Ovary (tissue), 9 donors: Measurements from ENCODE around the gene HTRA2. TPM values are rescaled to one million over a fixed set of nuclear protein-coding genes. Genes with fewer than 3 reads are reported as not detected.

ENCODE experiments used
- DNase-seq, 5 donors: peaks; one replicate each; pipeline ENCODE4 v3.0.0-alpha.2; 2019 to 2020
- H3K27ac ChIP-seq, 2 donors: fragments of 200-600 bp; one replicate each; pipeline versions ENCODE4 v1.5.1 to v1.8.0; 2019 to 2022
- H3K27me3 ChIP-seq: fragments of 200-600 bp; one replicate; pipeline ENCODE4 v1.8.0; 2022
- H3K36me3 ChIP-seq: fragments of 200-600 bp; sonication (generic); one replicate; pipeline ENCODE4 v1.5.1; 2019
- H3K4me1 ChIP-seq: one replicate; pipeline ENCODE4 v1.8.1; 2013; ENCODE audit warnings: mild to moderate bottlenecking, moderate library complexity; ENCODE audit not compliant: insufficient read depth
- H3K4me3 ChIP-seq: fragments of 200-600 bp; sonication (generic); one replicate; pipeline ENCODE4 v1.5.1; 2017
- H3K9me3 ChIP-seq, 2 donors: fragments of 200-600 bp in 1 of 2; sonication (generic) in 1 of 2; one replicate each; pipeline versions ENCODE4 v1.5.1 to v1.8.1; 2013 to 2019; ENCODE audit warnings: mild to moderate bottlenecking in 1 of 2, moderate library complexity in 1 of 2
- CTCF ChIP-seq, 3 donors: fragments of 450-650 bp in 2 of 3; fragments of 200-600 bp in 1 of 3; IDR thresholded peaks; one replicate each; pipeline versions ENCODE4 v1.5.1 to v1.8.0; 2016 to 2022; ENCODE audit warnings: antibody characterized with exemption in 3 of 3, mild to moderate bottlenecking in 1 of 3
- EP300 ChIP-seq: sonication (generic); formaldehyde crosslinking; IDR thresholded peaks from one replicate; pipeline ENCODE4 v1.6.1; 2017; ENCODE audit warnings: antibody characterized with exemption
- POLR2A ChIP-seq: fragments of 450-650 bp; IDR thresholded peaks from one replicate; pipeline ENCODE4 v1.6.1; 2017; ENCODE audit warnings: antibody characterized with exemption, mild to moderate bottlenecking, moderate library complexity
- WGBS, 3 donors: extraction: QIAGEN DNeasy Blood & Tissue Kit in 1 of 3; methylation state at CpG; one replicate each; pipeline versions ENCODE4 v1.1.5 to v1.1.7; 2013 to 2017; 5-methylcytosine and 5-hydroxymethylcytosine counted together
- intact Hi-C, 4 donors: fragments of 100-400 bp; cut with DNase I; formaldehyde crosslinking; loops; one replicate each; pipeline versions ENCODE4 v1.11.0 to v1.15.1; 2022 to 2023
- polyA plus RNA-seq, 2 donors: library from polyadenylated mRNA; stranded (reverse); fragments of 200-250 nt in 1 of 2; fragments of 350-450 nt in 1 of 2; fragmentation: Illumina TruSeq in 1 of 2; extraction: RNeasy Lipid Tissue Mini Kit (QIAGEN cat#74804) in 1 of 2; gene quantifications; one replicate each; pipeline ENCODE4 v1.2.3, GENCODE V29; 2013 to 2014
- total RNA-seq, 7 donors: library from RNA; depleted of rRNA in 2 of 7; stranded (reverse); fragments of >200 nt in 2 of 7; fragmentation: NEBNext Ultra II Directional in 3 of 7; extraction: Animal tissue kit (Norgen Biotek cat#: 25700) in 3 of 7; gene quantifications; one replicate each; pipeline versions ENCODE4 v1.1.0 to v1.2.4, GENCODE V29; 2016 to 2023
- donor health status: DM: no; HTN: no; CAD: no; lungs with moderate emphysema.
- donor health status: DM: no; HTN: no; CAD: no.
- donor health status: Bipolar disorder and iron deficiency.
- donor health status: DM: yes; HTN: yes; CAD: no.
- donor health status: DM: no; HTN: no; CAD: no.
- donor health status: DM: yes; HTN: yes; CAD: no.

HTRA2 gene
- total and polyA plus RNA-seq, 9 donors, result 28.7 to 47.6 (median 36.9) TPM

GRCh38 chr2:74515271-74515980, 14.3 kb upstream of the HTRA2 start:
- peaks cover 18% of the 10 kb centered on the region for H3K27me3 ChIP-seq
- H3K36me3 ChIP-seq, result no peaks in the 10 kb centered on the region
- no peak for DNase-seq
- 3 to 4% (median 4%) methylated on average over 30 to 60 of the region's 60 CpGs for WGBS, 3 donors
- no peak overlapping the region for H3K4me3 ChIP-seq
- no peak overlapping the region for H3K27ac ChIP-seq
- H3K4me1 ChIP-seq, result peaks cover 3% of the 10 kb centered on the region
- TF ChIP-seq POLR2A (no peak), CTCF (IDR thresholded peaks at IDR 0.05) (no peak), EP300 (no peak)
- no peaks in the 10 kb centered on the region for H3K9me3 ChIP-seq
- intact Hi-C loops, result no loop called here

GRCh38 chr2:74515981-74516633, 13.6 kb upstream of the HTRA2 start:
- 1 to 6% (median 2%) methylated on average over 35 to 72 of the region's 72 CpGs for WGBS, 3 donors
- intact Hi-C loops, result no loop called here
- Histone ChIP-seq H3K9me3 (no peaks in the 10 kb centered on the region), H3K27ac (no peak overlapping the region), H3K4me3 (no peak overlapping the region), H3K36me3 (no peaks in the 10 kb centered on the region), H3K27me3 (peaks cover 18% of the 10 kb centered on the region), H3K4me1 (peaks cover 3% of the 10 kb centered on the region)
- TF ChIP-seq CTCF (IDR thresholded peaks at IDR 0.05), result no peak
- TF ChIP-seq POLR2A, result no peak
- no peak for TF ChIP-seq EP300
- no peak for DNase-seq

GRCh38 chr2:74516650-74517049, 13.1 kb upstream of the HTRA2 start:
- Histone ChIP-seq H3K9me3 (no peaks in the 10 kb centered on the region), H3K4me1 (peaks cover 3% of the 10 kb centered on the region), H3K36me3 (no peaks in the 10 kb centered on the region), H3K27me3 (peaks cover 18% of the 10 kb centered on the region), H3K4me3 (no peak overlapping the region), H3K27ac (no peak overlapping the region)
- no peak for DNase-seq
- 52 to 63% (median 61%) methylated on average over 13 of the region's 13 CpGs for WGBS, 3 donors
- no peak for TF ChIP-seq CTCF (IDR thresholded peaks at IDR 0.05)
- TF ChIP-seq EP300, result no peak
- TF ChIP-seq POLR2A, result no peak
- intact Hi-C loops, result no loop called here

DNA sequence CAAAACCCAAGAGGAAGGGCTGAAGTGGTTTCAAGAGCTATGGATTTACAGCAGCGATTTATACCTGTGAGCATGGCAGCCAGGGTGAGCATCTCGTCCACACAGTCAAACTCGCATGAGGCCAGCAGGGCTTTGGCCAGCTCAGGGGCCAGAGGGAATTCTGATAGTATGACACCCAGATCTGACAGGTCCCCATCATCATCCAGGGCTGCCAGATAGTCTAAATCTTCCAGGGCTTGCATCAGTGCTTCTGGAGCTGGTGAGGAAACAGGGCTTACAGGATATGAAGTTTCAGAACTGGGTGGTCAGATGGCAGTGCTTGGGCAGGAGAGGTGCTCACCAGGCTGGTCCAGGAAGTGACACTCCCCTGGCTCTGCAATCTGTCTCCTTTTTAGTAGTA, 7.2 kb upstream of the HTRA2 start:
- DNase-seq, result no peak
- H3K4me1 ChIP-seq, result no peaks in the 10 kb centered on the region
- no peak overlapping the region for H3K4me3 ChIP-seq
- no peaks in the 10 kb centered on the region for H3K27me3 ChIP-seq
- no peaks in the 10 kb centered on the region for H3K9me3 ChIP-seq
- TF ChIP-seq POLR2A, result no peak
- no peak for TF ChIP-seq EP300
- no peak for TF ChIP-seq CTCF (IDR thresholded peaks at IDR 0.05)
- WGBS, 3 donors, result 67 to 76% (median 69%) methylated on average over 3 of the region's 3 CpGs
- intact Hi-C loops, result no loop called here
- no peaks in the 10 kb centered on the region for H3K36me3 ChIP-seq
- no peak overlapping the region for H3K27ac ChIP-seq
